RPMI8226 (cell line): ENCODE results near the gene CLDN18.

ENCODE experiments used
- DNase-seq: peaks from one replicate; pipeline ENCODE4 v3.0.0-alpha.2; 2015

Gene CLDN18

GRCh38 chr3:138009476-138010272 is at the start of gene CLDN18:
Gene CLDN18 (plus strand): TSS chr3:138010165. CDS start chr3:138010226, 61 bp downstream.
- no peak for DNase-seq

GRCh38 chr3:137962251-137962650 is 47.7 kb upstream of the CLDN18 start:
- no peak for DNase-seq

GRCh38 chr3:137963463-137963862 is 46.5 kb upstream of the CLDN18 start:
- no peak for DNase-seq

GRCh38 chr3:137970914-137971831 is 38.8 kb upstream of the CLDN18 start:
- DNase-seq: peak; percentile 76

GRCh38 chr3:137972396-137972795 is 37.6 kb upstream of the CLDN18 start:
- DNase-seq: no peak

- DNase-seq: no peak
Measured at GRCh38 chr3:137978328-137978727, 31.6 kb upstream of the CLDN18 start.

GRCh38 chr3:137987723-137988122 is 22.2 kb upstream of the CLDN18 start:
- DNase-seq: no peak

GRCh38 chr3:137988152-137988551 is 21.8 kb upstream of the CLDN18 start:
- DNase-seq: no peak

- no peak for DNase-seq
Measured at GRCh38 chr3:137988982-137989381, 21.0 kb upstream of the CLDN18 start.

- no peak for DNase-seq
Measured at GRCh38 chr3:137990427-137990826, 19.5 kb upstream of the CLDN18 start.

GRCh38 chr3:137992592-137992991 is 17.4 kb upstream of the CLDN18 start:
- no peak for DNase-seq

- DNase-seq: no peak
Measured at GRCh38 chr3:137998121-137999042, 11.6 kb upstream of the CLDN18 start.

GRCh38 chr3:138003069-138003468 is 6.9 kb upstream of the CLDN18 start:
- DNase-seq: no peak

GRCh38 chr3:138005627-138006026 is 4.3 kb upstream of the CLDN18 start:
- no peak for DNase-seq

GRCh38 chr3:138007898-138008297 is 2.1 kb upstream of the CLDN18 start:
- DNase-seq: no peak

- DNase-seq: no peak
Measured at GRCh38 chr3:138010273-138010590, 267 bp downstream of the CLDN18 start.

- no peak for DNase-seq
Measured at GRCh38 chr3:138011722-138012121, 1.8 kb downstream of the CLDN18 start.

- no peak for DNase-seq
Measured at GRCh38 chr3:138012526-138012925, 2.6 kb downstream of the CLDN18 start.

GRCh38 chr3:138016065-138016464 is 6.1 kb downstream of the CLDN18 start:
- DNase-seq: no peak

GRCh38 chr3:138019281-138020069 is 9.5 kb downstream of the CLDN18 start:
- no peak for DNase-seq

GRCh38 chr3:138023754-138024153 is 13.8 kb downstream of the CLDN18 start:
- no peak for DNase-seq

GRCh38 chr3:138025553-138025952 is 15.6 kb downstream of the CLDN18 start:
- no peak for DNase-seq
